ENCODE results near the gene TBC1D10A. TPM values are rescaled to one million over a fixed set of nuclear protein-coding genes. Genes with fewer than 3 reads are reported as not detected.

TBC1D10A gene
- total RNA-seq, 1 experiment from 2014 or later = 24.3 TPM

DNA sequence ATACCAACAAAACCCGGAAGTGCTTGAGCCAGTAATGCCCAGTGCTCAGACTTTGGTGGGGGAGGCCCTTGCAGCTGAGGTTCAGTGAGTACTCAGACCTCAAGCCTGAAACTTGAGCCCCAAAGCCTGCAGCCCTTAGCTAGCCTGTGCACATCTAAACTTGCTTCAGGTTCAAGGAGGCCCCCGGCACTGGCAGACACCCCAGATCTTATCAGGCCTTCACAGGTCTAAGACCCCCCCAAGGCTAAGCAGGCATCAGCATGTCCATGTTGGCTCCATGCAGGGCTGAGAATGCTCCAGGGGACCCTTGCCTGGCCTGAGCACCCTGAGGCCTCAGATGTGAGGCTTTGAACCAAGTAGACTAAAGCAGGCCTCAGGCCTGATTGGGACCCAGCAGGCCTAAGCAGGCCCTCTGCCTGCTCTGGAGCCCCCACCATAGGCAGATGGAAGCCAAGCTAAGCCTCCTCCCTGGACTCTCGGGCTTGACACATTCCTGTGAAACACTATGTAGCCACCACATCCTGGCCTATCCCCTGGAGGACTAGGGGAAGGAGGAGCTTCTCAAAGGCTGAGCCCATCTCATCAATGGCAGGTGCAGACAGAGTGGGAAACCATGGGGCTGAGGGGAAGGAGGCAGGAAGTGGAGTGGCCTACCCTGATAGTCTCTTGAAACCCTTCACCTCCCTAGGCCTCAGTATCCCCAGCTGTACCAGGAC is 36.2 kb downstream of the TBC1D10A start:
- no peaks in the 10 kb centered on the region for H3K9me3 ChIP-seq (ENCODE audit: insufficient read depth, low read depth)
- H3K36me3 ChIP-seq (ENCODE audit: low read depth) = no peaks in the 10 kb centered on the region
- no TSS peak for BruUV-seq (replicated peaks)
- H2AFZ ChIP-seq = no peak overlapping the region
- no peak overlapping the region; the same call in 1 of the 2 replicates for H3K4me3 ChIP-seq
- H3F3A ChIP-seq (ENCODE audit: insufficient read depth, low read depth) = peaks cover 40% of the 10 kb centered on the region
- H4K20me1 ChIP-seq (ENCODE audit: insufficient read depth) = no peaks in the 10 kb centered on the region
- peak overlapping the region; percentile 94 for H3K4me2 ChIP-seq
- intact Hi-C loops (cut with micrococcal nuclease; ENCODE audit: unreplicated experiment) = loop anchor here (1.0 to 2.0 kb wide), 2 partner anchors 12 to 22 kb away; no protein-coding TSS in a partner anchor
- no peak for TF ChIP-seq CTCF (conservative IDR thresholded peaks at IDR 0.05)
- TF ChIP-seq EZH2 (IDR thresholded peaks at IDR 0.05; ENCODE audit: low read depth) = no peak
- H3K4me1 ChIP-seq (replicated peaks; ENCODE audit: insufficient read depth) = peaks cover 32% of the 10 kb centered on the region
- peak overlapping the region; percentile 44 for H3K27ac ChIP-seq
- peak in 1 of 2 experiments; percentile 71 for DNase-seq
- POLR2A ChIA-PET (ENCODE audit: unreplicated experiment) = interaction anchor here (0.5 to 1.0 kb wide), 5 partner anchors 23 to 401 kb away, joined by 3 to 7 read pairs (median 6); no protein-coding TSS in a partner anchor
- no peaks in the 10 kb centered on the region for H3K27me3 ChIP-seq (ENCODE audit: insufficient read depth, low read depth)
- H3K9me2 ChIP-seq (ENCODE audit: insufficient read depth) = no peaks in the 10 kb centered on the region
- no peaks in the 10 kb centered on the region for H3K79me2 ChIP-seq (ENCODE audit: low read depth)
- CTCF ChIA-PET = interaction anchor here (1.3 to 1.8 kb wide), 2 partner anchors 8 to 136 kb away, joined by 4 to 8 read pairs; no protein-coding TSS in a partner anchor

DNA sequence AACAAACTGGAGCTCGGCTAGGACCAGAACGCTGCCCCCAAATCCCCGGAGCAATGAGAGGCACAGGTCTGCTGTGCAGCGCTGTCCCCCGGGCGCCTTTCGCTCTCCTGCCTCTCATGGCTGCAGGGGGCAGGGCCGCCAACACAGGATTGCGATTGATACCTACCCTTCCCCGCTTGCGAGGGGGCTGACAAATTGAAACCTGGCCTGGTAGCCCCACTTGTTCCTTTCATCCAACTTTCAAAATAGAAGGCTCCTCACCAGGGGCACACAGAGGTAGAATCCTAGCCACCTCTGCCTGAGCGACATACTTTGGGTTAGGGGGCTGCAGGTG is 36.8 kb downstream of the TBC1D10A start:
- TF ChIP-seq CTCF (conservative IDR thresholded peaks at IDR 0.05) (no peak), EZH2 (IDR thresholded peaks at IDR 0.05; ENCODE audit: low read depth) (no peak)
- Histone ChIP-seq H3K27ac (peak overlapping the region; percentile 44), H3K9me3 (ENCODE audit: insufficient read depth, low read depth) (no peaks in the 10 kb centered on the region), H3K27me3 (ENCODE audit: insufficient read depth, low read depth) (no peaks in the 10 kb centered on the region), H3K4me2 (peak overlapping the region; percentile 94), H3K4me1 (replicated peaks; ENCODE audit: insufficient read depth) (peaks cover 32% of the 10 kb centered on the region), H4K20me1 (ENCODE audit: insufficient read depth) (no peaks in the 10 kb centered on the region), H3K9me2 (ENCODE audit: insufficient read depth) (no peaks in the 10 kb centered on the region), H3K79me2 (ENCODE audit: low read depth) (no peaks in the 10 kb centered on the region), H3K36me3 (ENCODE audit: low read depth) (no peaks in the 10 kb centered on the region), H3K4me3 (peak overlapping the region; percentile 87; the same call in 1 of the 2 replicates), H3F3A (ENCODE audit: insufficient read depth, low read depth) (peaks cover 40% of the 10 kb centered on the region), H2AFZ (no peak overlapping the region)
- intact Hi-C loops (cut with micrococcal nuclease; ENCODE audit: unreplicated experiment) = loop anchor here (2.0 kb wide), 3 partner anchors 23 to 195 kb away; partner anchors contain the start of genes CCDC157 and SF3A1
- ChIA-PET POLR2A (ENCODE audit: unreplicated experiment) (interaction anchor here (0.6 kb wide), 1 partner anchor 24 kb away, joined by 4 read pairs; no protein-coding TSS in a partner anchor), CTCF (interaction anchor here (1.3 to 1.8 kb wide), 2 partner anchors 8 to 137 kb away, joined by 4 to 8 read pairs; no protein-coding TSS in a partner anchor)
- no peak for DNase-seq
- BruUV-seq (replicated peaks) = no TSS peak

DNA sequence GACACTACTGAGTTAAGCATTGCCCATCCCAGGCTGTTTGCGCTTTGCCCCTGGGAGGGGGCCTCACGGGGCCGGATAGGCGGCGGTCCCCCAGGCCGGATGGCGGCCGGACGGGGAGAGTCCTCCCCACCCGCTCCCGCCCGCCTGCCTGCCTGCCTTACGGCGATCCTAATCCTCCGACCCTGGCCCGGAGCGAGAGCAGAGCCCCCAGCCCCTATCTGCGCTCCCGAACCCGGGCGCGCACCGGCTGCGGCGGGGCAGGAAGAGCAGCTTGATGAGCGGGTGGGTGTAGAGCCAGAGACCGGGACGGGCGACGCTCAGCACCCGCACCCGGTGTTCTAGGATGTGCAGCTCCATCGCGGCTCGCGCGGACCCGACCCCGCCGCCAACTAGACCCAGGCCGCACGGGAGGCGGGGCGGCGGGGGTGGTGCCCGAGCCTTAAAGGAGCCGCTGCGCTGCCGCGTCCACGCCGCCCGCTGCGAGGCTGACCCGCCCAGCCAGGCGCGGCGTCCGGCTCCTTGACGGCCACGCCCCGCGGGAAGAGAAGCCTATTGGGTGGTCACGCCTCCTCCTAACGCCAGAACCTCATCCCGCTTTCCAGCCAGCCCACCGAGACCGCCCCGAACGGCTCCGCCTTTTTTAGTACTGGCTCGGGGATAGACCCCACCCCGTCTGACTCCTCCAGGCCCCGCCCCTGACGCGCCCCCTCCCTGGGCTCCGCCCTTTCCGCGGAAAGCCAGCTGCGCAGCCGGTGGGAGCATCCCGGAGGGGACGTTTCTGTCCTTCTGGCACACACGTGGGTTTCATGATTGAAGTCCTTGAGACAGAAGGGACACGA is 37.4 kb downstream of the TBC1D10A start, which contains the start of gene CASTOR1:
Gene CASTOR1 (minus strand): TSS at position 365 of the 839 bp plus-strand sequence. CDS start 8 bp downstream, at position 357.
- H3K27me3 ChIP-seq (ENCODE audit: insufficient read depth, low read depth) = no peaks in the 10 kb centered on the region
- peak; percentile 85 to 94 for DNase-seq
- CTCF ChIA-PET = interaction anchor here (0.5 to 2.6 kb wide), 5 partner anchors 9 to 137 kb away, joined by 3 to 31 read pairs (median 4); partner anchors contain the start of gene TBC1D10A
- peak within 1 kb of the TSS; percentile 84 for H2AFZ ChIP-seq
- POLR2A ChIA-PET (ENCODE audit: unreplicated experiment) = no interaction called here
- H3K36me3 ChIP-seq (ENCODE audit: low read depth) = no peaks in the 10 kb centered on the region
- no peaks in the 10 kb centered on the region for H4K20me1 ChIP-seq (ENCODE audit: insufficient read depth)
- H3F3A ChIP-seq (ENCODE audit: insufficient read depth, low read depth) = peaks cover 40% of the 10 kb centered on the region
- H3K4me1 ChIP-seq (replicated peaks; ENCODE audit: insufficient read depth) = peaks cover 32% of the 10 kb centered on the region
- no peaks in the 10 kb centered on the region for H3K9me2 ChIP-seq (ENCODE audit: insufficient read depth)
- no TSS peak for BruUV-seq (replicated peaks)
- H3K9me3 ChIP-seq (ENCODE audit: insufficient read depth, low read depth) = no peaks in the 10 kb centered on the region
- H3K27ac ChIP-seq = peak within 1 kb of the TSS; percentile 44
- TF ChIP-seq EZH2 (IDR thresholded peaks at IDR 0.05; ENCODE audit: low read depth) = no peak
- TF ChIP-seq CTCF (conservative IDR thresholded peaks at IDR 0.05) = no peak
- intact Hi-C loops (cut with micrococcal nuclease; ENCODE audit: unreplicated experiment) = loop anchor here (2.0 kb wide), 2 partner anchors 67 to 195 kb away; partner anchors contain the start of genes CCDC157 and SF3A1
- no peaks in the 10 kb centered on the region for H3K79me2 ChIP-seq (ENCODE audit: low read depth)
- peak within 1 kb of the TSS; percentile 87 for H3K4me3 ChIP-seq
- H3K4me2 ChIP-seq = peak within 1 kb of the TSS; percentile 94

Measured in PC-9 (cell line).